Uterus (tissue), 2 donors: Measurements from ENCODE around the gene PACRG.

Experiments used
- POLR2A ChIP-seq, 2 donors: fragments of 450-650 bp; IDR thresholded peaks; one replicate each; pipeline ENCODE4 v1.6.1; 2016; ENCODE audit warnings: antibody characterized with exemption in 2 of 2, mild to moderate bottlenecking in 1 of 2, moderate library complexity in 1 of 2
- TF ChIP-seq, protein P1 (sequence below), 4 experiments: fragments of 200-600 bp in 2 of 4; fragments of 450-650 bp in 2 of 4; sonication (generic) in 2 of 4; IDR thresholded peaks; one replicate each; pipeline ENCODE4 v1.5.1; 2016 to 2019; ENCODE audit warnings: antibody characterized with exemption in 4 of 4, mild to moderate bottlenecking in 2 of 4, moderate library complexity in 1 of 4

DNA sequence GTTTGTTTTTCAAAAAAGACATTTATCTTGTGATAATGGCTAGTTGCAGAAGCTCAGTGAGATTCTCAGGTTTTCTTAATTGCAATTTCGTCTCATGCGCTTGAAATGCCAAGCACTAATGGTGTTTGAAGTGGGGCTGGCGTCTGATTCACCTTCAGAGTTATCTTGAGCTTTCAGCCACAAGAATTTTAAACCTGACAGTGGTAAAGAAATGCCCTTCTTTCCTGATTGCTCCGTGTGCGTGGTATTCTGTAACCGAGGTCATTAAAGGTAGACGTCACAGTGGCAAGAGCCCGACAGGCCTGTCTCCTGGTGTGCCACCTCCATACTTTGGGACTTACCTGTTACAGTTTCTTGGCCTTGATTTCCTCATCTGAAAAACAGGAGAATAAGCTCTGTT is 560.3 kb downstream of the PACRG start:
- no peak for TF ChIP-seq POLR2A (IDR thresholded peaks at IDR 0.05)
- TF ChIP-seq, protein P1, sequence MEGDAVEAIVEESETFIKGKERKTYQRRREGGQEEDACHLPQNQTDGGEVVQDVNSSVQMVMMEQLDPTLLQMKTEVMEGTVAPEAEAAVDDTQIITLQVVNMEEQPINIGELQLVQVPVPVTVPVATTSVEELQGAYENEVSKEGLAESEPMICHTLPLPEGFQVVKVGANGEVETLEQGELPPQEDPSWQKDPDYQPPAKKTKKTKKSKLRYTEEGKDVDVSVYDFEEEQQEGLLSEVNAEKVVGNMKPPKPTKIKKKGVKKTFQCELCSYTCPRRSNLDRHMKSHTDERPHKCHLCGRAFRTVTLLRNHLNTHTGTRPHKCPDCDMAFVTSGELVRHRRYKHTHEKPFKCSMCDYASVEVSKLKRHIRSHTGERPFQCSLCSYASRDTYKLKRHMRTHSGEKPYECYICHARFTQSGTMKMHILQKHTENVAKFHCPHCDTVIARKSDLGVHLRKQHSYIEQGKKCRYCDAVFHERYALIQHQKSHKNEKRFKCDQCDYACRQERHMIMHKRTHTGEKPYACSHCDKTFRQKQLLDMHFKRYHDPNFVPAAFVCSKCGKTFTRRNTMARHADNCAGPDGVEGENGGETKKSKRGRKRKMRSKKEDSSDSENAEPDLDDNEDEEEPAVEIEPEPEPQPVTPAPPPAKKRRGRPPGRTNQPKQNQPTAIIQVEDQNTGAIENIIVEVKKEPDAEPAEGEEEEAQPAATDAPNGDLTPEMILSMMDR (IDR thresholded peaks at IDR 0.05), result no peak
